Measurements from ENCODE around the gene TFCP2.

The TFCP2 gene

DNA sequence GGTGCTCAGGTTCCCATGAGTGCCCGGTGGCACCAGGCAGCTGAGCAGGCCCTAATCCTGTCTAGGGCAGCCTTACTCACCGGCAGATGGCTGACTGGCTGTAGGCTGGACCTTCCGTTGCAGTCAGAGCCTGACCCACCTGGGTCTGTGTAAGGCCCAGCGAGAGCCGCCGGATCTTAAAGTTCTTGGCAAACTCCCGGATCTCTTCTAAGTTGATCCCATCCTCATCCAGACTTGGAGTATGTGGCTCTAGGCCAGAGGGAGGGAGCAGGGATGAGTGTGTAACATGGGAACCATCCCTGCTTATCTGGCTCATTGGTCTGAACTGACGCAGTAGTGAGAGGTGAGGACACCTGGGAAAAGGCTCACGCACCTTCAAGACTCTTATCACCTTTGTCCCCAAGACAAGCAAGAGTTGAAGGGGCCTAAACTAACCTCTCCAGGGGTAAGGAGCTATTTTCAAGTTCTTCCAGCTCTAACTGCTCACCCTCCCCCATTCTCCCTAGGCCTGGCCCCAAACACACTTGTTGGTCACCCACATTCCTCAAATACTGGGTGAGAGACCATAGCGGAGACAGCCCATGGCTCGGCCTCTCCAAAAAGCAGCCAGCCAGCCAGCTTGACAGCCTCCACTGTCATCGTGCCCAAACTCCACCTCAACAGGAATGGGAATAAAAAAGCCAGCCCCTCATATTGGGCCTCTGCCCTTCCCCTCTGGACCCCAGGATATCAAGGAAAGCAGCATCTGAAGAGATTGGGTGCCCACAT lies 18.8 kb upstream of the TFCP2 start:
- no peaks in the 10 kb centered on the region for H3K36me3 ChIP-seq (ENCODE audit: control insufficient read depth, insufficient read depth, low read length)
- no peaks in the 10 kb centered on the region for H3K4me1 ChIP-seq (ENCODE audit: control insufficient read depth, insufficient read depth, low read length)
- H3K4me3 ChIP-seq (ENCODE audit: low read length): no peak overlapping the region
- no peaks in the 10 kb centered on the region for H3K27me3 ChIP-seq (ENCODE audit: control insufficient read depth, insufficient read depth, low read length)
- no peaks in the 10 kb centered on the region for H3K9me3 ChIP-seq (ENCODE audit: control insufficient read depth, low read length)
- no peak overlapping the region for H3K9ac ChIP-seq (ENCODE audit: low read length)

- Histone ChIP-seq H3K9ac (ENCODE audit: low read length) (no peak overlapping the region), H3K36me3 (ENCODE audit: control insufficient read depth, insufficient read depth, low read length) (no peaks in the 10 kb centered on the region), H3K4me3 (ENCODE audit: low read length) (no peak overlapping the region), H3K9me3 (ENCODE audit: control insufficient read depth, low read length) (no peaks in the 10 kb centered on the region), H3K4me1 (ENCODE audit: control insufficient read depth, insufficient read depth, low read length) (no peaks in the 10 kb centered on the region), H3K27me3 (ENCODE audit: control insufficient read depth, insufficient read depth, low read length) (no peaks in the 10 kb centered on the region)
These were observed 17.9 kb upstream of the TFCP2 start for GRCh38 chr12:51190820-51191219.

- Histone ChIP-seq H3K4me3 (ENCODE audit: low read length) (no peak overlapping the region), H3K9ac (ENCODE audit: low read length) (no peak overlapping the region), H3K36me3 (ENCODE audit: control insufficient read depth, insufficient read depth, low read length) (no peaks in the 10 kb centered on the region), H3K9me3 (ENCODE audit: control insufficient read depth, low read length) (no peaks in the 10 kb centered on the region), H3K4me1 (ENCODE audit: control insufficient read depth, insufficient read depth, low read length) (no peaks in the 10 kb centered on the region), H3K27me3 (ENCODE audit: control insufficient read depth, insufficient read depth, low read length) (no peaks in the 10 kb centered on the region)
These were observed 16.9 kb upstream of the TFCP2 start for GRCh38 chr12:51189790-51190355.

GRCh38 chr12:51188359-51189051 lies 15.6 kb upstream of the TFCP2 start:
- no peaks in the 10 kb centered on the region for H3K4me1 ChIP-seq (ENCODE audit: control insufficient read depth, insufficient read depth, low read length)
- H3K4me3 ChIP-seq (ENCODE audit: low read length): no peak overlapping the region
- no peaks in the 10 kb centered on the region for H3K36me3 ChIP-seq (ENCODE audit: control insufficient read depth, insufficient read depth, low read length)
- H3K9ac ChIP-seq (ENCODE audit: low read length): no peak overlapping the region
- H3K9me3 ChIP-seq (ENCODE audit: control insufficient read depth, low read length): no peaks in the 10 kb centered on the region
- H3K27me3 ChIP-seq (ENCODE audit: control insufficient read depth, insufficient read depth, low read length): no peaks in the 10 kb centered on the region

DNA sequence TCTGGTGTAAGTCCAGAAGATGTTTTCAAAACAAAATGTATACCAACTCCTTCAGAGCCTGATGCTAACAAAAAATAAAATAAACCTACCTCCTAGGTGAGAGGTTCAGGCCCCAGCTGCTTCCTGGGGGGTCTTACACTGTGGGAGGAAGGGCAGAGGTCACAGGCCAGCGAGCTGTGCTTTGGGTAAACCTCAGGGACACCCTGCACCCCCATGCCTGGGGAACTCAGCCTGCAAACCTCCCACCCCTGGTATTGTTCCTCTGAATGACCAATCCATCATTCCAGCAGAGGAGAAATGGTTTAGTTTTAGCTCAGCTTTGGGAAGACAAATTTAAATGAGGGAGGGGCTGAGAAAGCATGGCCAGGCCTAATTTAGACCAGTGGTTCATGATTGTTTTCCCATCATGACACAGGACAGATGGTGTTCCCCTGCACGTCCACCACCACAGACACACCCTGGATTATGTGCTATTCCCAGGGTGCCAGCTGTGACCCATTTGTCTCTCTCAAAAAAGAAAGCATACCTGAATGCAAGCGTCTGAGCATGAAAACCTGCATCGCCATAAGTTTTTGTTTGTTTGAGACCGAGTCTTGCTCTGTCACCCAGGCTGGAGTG lies 14.5 kb upstream of the TFCP2 start:
- no peaks in the 10 kb centered on the region for H3K36me3 ChIP-seq (ENCODE audit: control insufficient read depth, insufficient read depth, low read length)
- no peaks in the 10 kb centered on the region for H3K27me3 ChIP-seq (ENCODE audit: control insufficient read depth, insufficient read depth, low read length)
- H3K4me3 ChIP-seq (ENCODE audit: low read length): no peak overlapping the region
- H3K4me1 ChIP-seq (ENCODE audit: control insufficient read depth, insufficient read depth, low read length): no peaks in the 10 kb centered on the region
- H3K9me3 ChIP-seq (ENCODE audit: control insufficient read depth, low read length): no peaks in the 10 kb centered on the region
- H3K9ac ChIP-seq (ENCODE audit: low read length): no peak overlapping the region

DNA sequence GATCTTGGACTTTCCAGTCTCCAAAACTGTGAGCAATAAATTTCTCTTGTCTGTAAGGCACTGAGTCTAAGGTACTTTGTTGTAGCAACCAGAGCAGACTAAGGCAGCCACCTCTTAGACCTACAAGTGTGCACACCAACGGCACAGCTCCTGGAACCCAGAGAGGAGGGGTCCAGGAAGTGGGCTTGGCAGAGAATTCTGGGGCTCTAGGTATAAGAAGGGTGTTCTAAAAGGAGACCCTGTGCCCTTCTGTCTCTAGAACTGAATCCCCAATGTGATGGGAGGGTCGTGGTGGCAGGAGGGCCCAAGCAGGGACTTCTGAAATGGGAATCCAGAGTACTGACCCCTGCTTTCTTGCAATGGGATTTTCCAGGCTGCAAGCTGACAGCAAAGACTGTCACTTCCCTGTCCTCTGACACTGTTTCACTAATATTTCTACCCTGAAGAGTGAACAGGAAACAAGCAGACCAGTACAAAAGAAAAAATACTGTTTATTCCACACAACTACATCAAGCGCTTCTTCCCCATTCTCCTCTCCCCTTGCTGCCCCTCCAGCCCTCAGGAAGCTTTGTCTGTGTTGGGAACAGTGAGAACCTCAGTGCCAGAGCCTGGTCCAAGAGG lies 13.6 kb upstream of the TFCP2 start:
- H3K36me3 ChIP-seq (ENCODE audit: control insufficient read depth, insufficient read depth, low read length): no peaks in the 10 kb centered on the region
- H3K9ac ChIP-seq (ENCODE audit: low read length): no peak overlapping the region
- no peaks in the 10 kb centered on the region for H3K27me3 ChIP-seq (ENCODE audit: control insufficient read depth, insufficient read depth, low read length)
- no peak overlapping the region for H3K4me3 ChIP-seq (ENCODE audit: low read length)
- no peaks in the 10 kb centered on the region for H3K4me1 ChIP-seq (ENCODE audit: control insufficient read depth, insufficient read depth, low read length)
- no peaks in the 10 kb centered on the region for H3K9me3 ChIP-seq (ENCODE audit: control insufficient read depth, low read length)

- Histone ChIP-seq H3K4me1 (ENCODE audit: control insufficient read depth, insufficient read depth, low read length) (no peaks in the 10 kb centered on the region), H3K9me3 (ENCODE audit: control insufficient read depth, low read length) (no peaks in the 10 kb centered on the region), H3K4me3 (ENCODE audit: low read length) (no peak overlapping the region), H3K9ac (ENCODE audit: low read length) (no peak overlapping the region), H3K27me3 (ENCODE audit: control insufficient read depth, insufficient read depth, low read length) (no peaks in the 10 kb centered on the region), H3K36me3 (ENCODE audit: control insufficient read depth, insufficient read depth, low read length) (no peaks in the 10 kb centered on the region)
These were observed 12.3 kb upstream of the TFCP2 start for GRCh38 chr12:51185171-51185717.

DNA sequence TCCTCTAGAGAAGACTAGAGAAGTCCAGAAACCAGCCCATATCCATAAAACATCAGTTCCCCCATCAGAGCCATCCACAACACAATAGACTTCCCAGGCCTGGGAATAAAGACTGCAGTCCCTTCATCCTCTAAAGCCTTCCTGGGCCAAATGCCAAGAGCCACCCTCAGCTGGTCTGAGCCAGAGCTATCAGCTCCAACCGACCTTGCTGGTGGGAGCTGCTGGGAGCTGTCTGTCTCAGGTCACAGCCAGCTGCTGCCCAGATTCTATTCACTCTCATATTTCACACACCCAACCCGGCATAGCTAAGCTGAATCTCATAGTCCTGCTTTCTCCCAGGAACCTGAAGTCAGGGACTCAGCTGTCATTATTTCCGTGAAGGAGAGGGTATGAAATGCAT lies 10.9 kb upstream of the TFCP2 start:
- Histone ChIP-seq H3K27me3 (ENCODE audit: control insufficient read depth, insufficient read depth, low read length) (no peaks in the 10 kb centered on the region), H3K9ac (ENCODE audit: low read length) (no peak overlapping the region), H3K9me3 (ENCODE audit: control insufficient read depth, low read length) (no peaks in the 10 kb centered on the region), H3K4me3 (ENCODE audit: low read length) (no peak overlapping the region), H3K36me3 (ENCODE audit: control insufficient read depth, insufficient read depth, low read length) (no peaks in the 10 kb centered on the region), H3K4me1 (ENCODE audit: control insufficient read depth, insufficient read depth, low read length) (no peaks in the 10 kb centered on the region)

GRCh38 chr12:51183349-51183748 lies 10.4 kb upstream of the TFCP2 start:
- Histone ChIP-seq H3K36me3 (ENCODE audit: control insufficient read depth, insufficient read depth, low read length) (no peaks in the 10 kb centered on the region), H3K27me3 (ENCODE audit: control insufficient read depth, insufficient read depth, low read length) (no peaks in the 10 kb centered on the region), H3K9me3 (ENCODE audit: control insufficient read depth, low read length) (no peaks in the 10 kb centered on the region), H3K4me3 (ENCODE audit: low read length) (no peak overlapping the region), H3K4me1 (ENCODE audit: control insufficient read depth, insufficient read depth, low read length) (no peaks in the 10 kb centered on the region), H3K9ac (ENCODE audit: low read length) (no peak overlapping the region)

DNA sequence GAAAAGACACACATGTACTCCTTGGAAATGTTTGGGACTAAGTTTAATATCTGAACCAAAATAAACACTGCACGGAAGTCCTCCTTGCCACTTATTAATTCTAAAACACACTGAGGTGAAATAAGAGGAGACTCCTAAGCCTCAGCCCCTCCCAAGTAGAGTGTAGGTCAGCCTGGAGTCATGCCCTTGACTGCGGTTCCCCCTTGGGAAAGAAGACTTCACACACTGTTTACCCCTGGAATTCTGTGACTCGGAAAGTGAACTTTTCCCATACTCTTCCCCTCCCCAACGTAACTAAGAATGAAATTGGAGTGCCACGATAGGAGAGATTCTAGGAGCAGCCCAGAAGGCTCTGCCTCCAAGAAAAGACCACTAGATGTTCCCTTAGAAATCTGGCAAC lies 8.6 kb upstream of the TFCP2 start:
- Histone ChIP-seq H3K9me3 (ENCODE audit: control insufficient read depth, low read length) (no peaks in the 10 kb centered on the region), H3K9ac (ENCODE audit: low read length) (no peak overlapping the region), H3K36me3 (ENCODE audit: control insufficient read depth, insufficient read depth, low read length) (no peaks in the 10 kb centered on the region), H3K4me1 (ENCODE audit: control insufficient read depth, insufficient read depth, low read length) (no peaks in the 10 kb centered on the region), H3K4me3 (ENCODE audit: low read length) (no peak overlapping the region), H3K27me3 (ENCODE audit: control insufficient read depth, insufficient read depth, low read length) (no peaks in the 10 kb centered on the region)

- no peaks in the 10 kb centered on the region for H3K4me1 ChIP-seq (ENCODE audit: control insufficient read depth, insufficient read depth, low read length)
- H3K9me3 ChIP-seq (ENCODE audit: control insufficient read depth, low read length): no peaks in the 10 kb centered on the region
- no peaks in the 10 kb centered on the region for H3K36me3 ChIP-seq (ENCODE audit: control insufficient read depth, insufficient read depth, low read length)
- no peaks in the 10 kb centered on the region for H3K27me3 ChIP-seq (ENCODE audit: control insufficient read depth, insufficient read depth, low read length)
- H3K9ac ChIP-seq (ENCODE audit: low read length): no peak overlapping the region
- no peak overlapping the region for H3K4me3 ChIP-seq (ENCODE audit: low read length)
These were observed 5.0 kb upstream of the TFCP2 start for GRCh38 chr12:51177897-51178296.
